Hematopoietic multipotent progenitor cell treated with erythropoietin and hydrocortisone succinate and interleukin-3 and kit ligand, for 4 days (in vitro differentiated cells): Measurements from ENCODE around the gene NPTX1.

ENCODE experiments used
- DNase-seq: peaks from one replicate; pipeline ENCODE4 v3.0.0-alpha.2; 2015

Gene NPTX1

GRCh38 chr17:80503031-80503430 is 26.6 kb upstream of the NPTX1 start:
- no peak for DNase-seq

GRCh38 chr17:80502578-80502877 is 26.1 kb upstream of the NPTX1 start:
- no peak for DNase-seq

GRCh38 chr17:80501741-80502577 is 25.6 kb upstream of the NPTX1 start:
- no peak for DNase-seq

GRCh38 chr17:80499961-80500665 is 23.7 kb upstream of the NPTX1 start:
- no peak for DNase-seq

GRCh38 chr17:80499560-80499959 is 23.2 kb upstream of the NPTX1 start:
- no peak for DNase-seq

GRCh38 chr17:80498920-80499410 is 22.6 kb upstream of the NPTX1 start:
- no peak for DNase-seq

- DNase-seq: no peak
Measured at GRCh38 chr17:80498242-80498919, 22.0 kb upstream of the NPTX1 start.

- DNase-seq: no peak
Measured at GRCh38 chr17:80497726-80498241, 21.4 kb upstream of the NPTX1 start.

GRCh38 chr17:80494547-80494946 is 18.1 kb upstream of the NPTX1 start:
- no peak for DNase-seq

- DNase-seq: no peak
Measured at GRCh38 chr17:80492343-80493136, 16.1 kb upstream of the NPTX1 start.

- no peak for DNase-seq
Measured at GRCh38 chr17:80491478-80492342, 15.3 kb upstream of the NPTX1 start.

- DNase-seq: no peak
Measured at GRCh38 chr17:80487511-80487910, 11.1 kb upstream of the NPTX1 start.

GRCh38 chr17:80486692-80487091 is 10.3 kb upstream of the NPTX1 start:
- no peak for DNase-seq

- no peak for DNase-seq
Measured at GRCh38 chr17:80485846-80486245, 9.4 kb upstream of the NPTX1 start.

GRCh38 chr17:80482555-80483308 is 6.3 kb upstream of the NPTX1 start:
- no peak for DNase-seq

- no peak for DNase-seq
Measured at GRCh38 chr17:80482058-80482318, 5.6 kb upstream of the NPTX1 start.

- no peak for DNase-seq
Measured at GRCh38 chr17:80481284-80482057, 5.1 kb upstream of the NPTX1 start.

GRCh38 chr17:80480248-80480647 is 3.8 kb upstream of the NPTX1 start:
- DNase-seq: no peak

GRCh38 chr17:80479246-80479566 is 2.8 kb upstream of the NPTX1 start:
- no peak for DNase-seq

GRCh38 chr17:80478487-80479245 is 2.3 kb upstream of the NPTX1 start:
- no peak for DNase-seq
